Measurements from ENCODE around the gene NAA16. TPM values are rescaled to one million over a fixed set of nuclear protein-coding genes. Genes with fewer than 3 reads are reported as not detected.

Gene NAA16
- total and polyA plus RNA-seq, 5 experiments from 2014 or later = 22.6 to 95.5 (median 43.3) TPM

DNA sequence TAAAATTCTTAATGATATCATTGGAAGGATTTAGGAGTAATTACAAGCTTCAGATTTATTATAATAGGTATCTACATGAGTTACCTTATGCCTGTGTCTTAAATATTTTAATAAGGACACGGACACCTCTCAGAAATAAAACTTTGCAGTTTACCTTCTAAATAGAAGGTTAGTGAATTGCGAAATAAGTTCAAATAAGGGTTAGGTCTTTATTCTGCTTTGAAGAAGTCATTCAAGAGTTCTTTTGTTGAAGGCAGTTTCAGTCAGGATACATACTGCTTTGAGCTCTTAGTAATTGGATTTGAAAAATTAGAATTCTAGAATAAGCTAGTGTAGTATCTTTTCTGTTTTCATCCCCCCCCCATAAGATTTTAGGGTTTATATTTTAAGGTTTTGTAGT lies 53.0 kb downstream of the NAA16 start:
- Mint-ChIP-seq H3K27me3 (no peaks in the 10 kb centered on the region), H3K27ac (peak overlapping the region in 5 of 10 donors; percentile 31 to 86 (median 49)), H3K4me3 (no peak overlapping the region), H3K4me1 (peaks cover 21 to 60% (median 41%) of the 10 kb centered on the region in 4 donors), H3K9me3 (no peaks in the 10 kb centered on the region), H3K36me3 (peaks cover 17 to 94% (median 54%) of the 10 kb centered on the region in 3 donors)
- POLR2A ChIA-PET = no interaction called here
- ATAC-seq (no peak), DNase-seq (no peak)

DNA sequence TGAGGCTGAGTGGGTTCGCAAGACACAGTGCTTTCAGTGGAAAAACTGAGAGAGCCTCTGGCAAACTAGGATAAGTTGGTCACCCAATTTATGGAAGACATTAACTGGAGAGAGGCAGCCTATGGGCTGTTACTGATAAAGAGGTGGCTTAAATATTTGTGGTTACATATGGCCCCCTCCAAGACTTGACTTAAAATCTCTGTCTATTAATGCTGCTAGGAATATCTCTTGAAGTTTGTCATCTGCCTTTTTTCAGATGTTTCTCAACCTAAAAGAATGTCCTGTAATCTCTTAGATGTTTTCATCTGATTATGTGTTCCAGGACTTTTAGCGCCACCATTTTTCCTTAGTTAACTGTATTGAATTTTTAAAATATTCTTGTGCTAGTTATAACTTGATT lies 54.6 kb downstream of the NAA16 start:
- Mint-ChIP-seq H3K4me3 (no peak overlapping the region), H3K4me1 (peaks cover 16 to 52% (median 38%) of the 10 kb centered on the region in 4 donors), H3K36me3 (peaks cover 21 to 94% (median 61%) of the 10 kb centered on the region in 3 donors), H3K9me3 (no peaks in the 10 kb centered on the region), H3K27me3 (no peaks in the 10 kb centered on the region), H3K27ac (peak overlapping the region in 6 of 10 donors; percentile 9 to 79 (median 48))
- ATAC-seq (no peak), DNase-seq (no peak)
- POLR2A ChIA-PET = interaction anchor here (1.0 kb wide), 1 partner anchor 15 kb away, joined by 4 read pairs; no protein-coding TSS in a partner anchor

DNA sequence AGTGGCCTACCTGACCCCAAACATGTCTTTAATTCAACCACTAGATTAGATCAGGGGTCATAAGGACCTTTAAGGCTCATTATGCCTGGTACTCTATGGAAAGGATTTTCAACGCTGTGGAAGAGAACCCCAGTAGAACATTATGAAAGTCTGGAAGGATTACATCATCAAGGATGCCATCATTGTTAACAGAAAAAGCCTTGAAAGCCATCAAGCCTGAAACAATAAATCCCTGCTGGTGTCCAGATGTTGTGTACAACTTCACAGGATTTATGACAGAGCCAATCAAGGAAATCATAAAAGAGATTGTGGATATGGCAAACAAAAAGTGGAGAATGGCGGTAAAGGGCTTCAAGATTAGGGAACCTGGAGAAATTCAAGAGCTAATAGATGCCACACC lies 59.7 kb downstream of the NAA16 start:
- H3K4me3 Mint-ChIP-seq = no peak overlapping the region
- H3K27ac Mint-ChIP-seq = peak overlapping the region; percentile 1 to 85 (median 65)
- ATAC-seq (no peak), DNase-seq (no peak)
- no peaks in the 10 kb centered on the region for H3K27me3 Mint-ChIP-seq
- no peaks in the 10 kb centered on the region for H3K9me3 Mint-ChIP-seq
- POLR2A ChIA-PET = interaction anchor here (1.0 kb wide), 1 partner anchor 9 kb away, joined by 3 read pairs; no protein-coding TSS in a partner anchor
- peaks cover 17 to 90% (median 65%) of the 10 kb centered on the region in 3 donors for H3K36me3 Mint-ChIP-seq
- peaks cover 10 to 25% (median 16%) of the 10 kb centered on the region in 4 donors for H3K4me1 Mint-ChIP-seq

DNA sequence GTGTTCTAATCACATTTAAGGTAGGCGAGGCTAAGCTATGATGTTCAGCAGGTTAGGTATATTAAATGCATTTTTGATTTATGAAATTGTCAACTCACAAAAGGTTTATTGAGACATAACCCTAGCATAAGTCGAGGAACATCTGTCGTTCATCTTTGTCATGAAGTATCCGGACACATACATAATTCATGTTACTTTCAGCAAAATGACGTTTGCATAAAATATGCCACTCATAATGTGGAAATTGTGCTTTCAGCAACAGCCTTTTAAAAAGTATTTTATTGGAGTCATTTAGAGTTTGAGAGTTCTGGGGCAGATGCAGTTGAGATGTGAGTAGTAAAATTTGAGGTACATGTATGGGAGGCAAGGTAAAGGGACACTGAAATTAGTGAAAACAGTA lies 66.4 kb downstream of the NAA16 start:
- DNase-seq (no peak), ATAC-seq (no peak)
- Mint-ChIP-seq H3K9me3 (no peaks in the 10 kb centered on the region), H3K27ac (peak overlapping the region in 7 of 10 donors; percentile 1 to 76 (median 26)), H3K27me3 (no peaks in the 10 kb centered on the region), H3K4me1 (peaks cover 14 to 24% (median 19%) of the 10 kb centered on the region in 4 donors), H3K36me3 (peaks cover 4 to 52% (median 31%) of the 10 kb centered on the region in 3 donors), H3K4me3 (no peak overlapping the region)
- POLR2A ChIA-PET = no interaction called here

DNA sequence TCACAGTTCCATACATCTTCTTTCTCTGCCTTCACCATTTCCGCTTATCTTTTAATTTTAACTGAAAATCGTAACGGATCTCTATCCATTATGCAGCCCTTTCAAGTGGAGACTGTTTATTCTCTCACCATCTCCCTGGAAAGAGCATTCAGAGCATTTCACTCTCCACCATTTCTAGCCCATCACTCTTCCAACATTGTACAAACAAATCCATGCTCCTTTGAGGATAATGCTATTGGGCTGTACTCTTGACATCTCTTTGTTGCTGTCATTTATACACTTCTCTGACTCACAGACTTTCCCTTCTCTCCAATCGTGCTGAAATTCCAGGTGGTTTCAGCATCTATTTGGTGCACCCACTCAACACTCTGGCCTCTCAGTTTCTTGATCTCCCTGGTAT lies 71.4 kb downstream of the NAA16 start:
- H3K27me3 Mint-ChIP-seq = no peaks in the 10 kb centered on the region
- no peak overlapping the region for H3K4me3 Mint-ChIP-seq
- POLR2A ChIA-PET = interaction anchor here (0.9 kb wide), 1 partner anchor 16 kb away, joined by 3 read pairs; no protein-coding TSS in a partner anchor
- peaks cover 0 to 5% (median 0%) of the 10 kb centered on the region in 3 donors for H3K36me3 Mint-ChIP-seq
- peak overlapping the region in 3 of 10 donors; percentile 34 to 65 (median 53) for H3K27ac Mint-ChIP-seq
- no peak for DNase-seq
- H3K9me3 Mint-ChIP-seq = no peaks in the 10 kb centered on the region
- ATAC-seq = no peak
- H3K4me1 Mint-ChIP-seq = peaks cover 18 to 25% (median 22%) of the 10 kb centered on the region in 4 donors

DNA sequence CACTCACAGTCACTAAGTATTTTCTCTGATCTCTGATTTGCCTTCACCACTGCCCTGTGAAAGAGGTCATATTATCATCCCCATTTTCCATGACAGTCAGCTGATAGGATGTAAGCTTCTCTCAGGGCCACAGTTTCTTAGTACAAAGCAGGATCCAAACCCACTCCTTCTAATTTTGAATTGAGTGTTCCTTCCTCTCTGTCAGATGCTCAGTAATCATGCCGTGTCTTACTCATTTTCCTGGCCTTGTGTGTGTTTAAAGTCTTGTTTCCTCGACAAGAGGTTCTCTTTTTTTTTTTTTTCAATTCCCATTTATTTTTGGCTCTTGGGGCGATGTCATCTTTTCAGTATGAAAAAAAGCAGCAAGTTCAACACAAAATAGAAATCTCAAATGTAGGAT lies 72.3 kb downstream of the NAA16 start:
- Mint-ChIP-seq H3K27ac (peak overlapping the region in 3 of 10 donors; percentile 1 to 17 (median 8)), H3K9me3 (no peaks in the 10 kb centered on the region)
- POLR2A ChIA-PET = no interaction called here

DNA sequence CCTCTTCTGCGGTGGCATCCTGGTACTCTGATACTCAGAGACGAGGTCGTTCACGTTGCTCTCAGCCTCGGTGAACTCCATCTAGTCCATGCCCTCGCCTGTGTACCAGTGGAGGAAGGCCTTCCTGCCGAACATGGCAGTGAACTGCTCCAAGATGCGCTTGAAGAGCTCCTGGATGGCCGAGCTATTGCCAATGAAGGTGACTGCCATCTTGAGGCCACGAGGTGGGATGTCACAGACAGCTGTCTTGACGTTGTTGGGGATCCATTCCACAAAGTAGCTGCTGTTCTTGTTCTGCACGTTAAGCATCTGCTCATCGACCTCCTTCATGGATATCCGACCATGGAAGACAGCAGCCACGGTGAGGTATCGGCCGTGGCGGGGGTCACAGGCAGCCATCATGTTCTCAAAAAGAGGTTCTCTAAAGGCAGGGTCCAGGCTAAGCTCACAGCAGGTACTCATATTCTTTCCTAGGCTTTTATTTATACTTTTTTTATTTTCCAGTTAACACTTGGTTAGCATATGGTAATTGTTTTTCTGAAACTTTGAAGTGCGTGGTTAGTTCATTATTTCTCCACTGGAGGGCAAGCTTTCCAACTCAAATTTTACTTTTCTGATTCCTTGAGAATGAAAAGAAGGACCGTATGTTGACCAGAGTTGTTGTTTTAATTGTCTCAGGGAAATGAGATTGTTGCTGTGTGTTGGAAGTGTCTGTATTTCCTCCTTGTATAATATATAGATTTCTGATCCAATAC lies 73.9 kb downstream of the NAA16 start:
- peaks cover 25 to 33% (median 26%) of the 10 kb centered on the region in 4 donors for H3K4me1 Mint-ChIP-seq
- peak overlapping the region in 1 of 10 donors; percentile 56 for H3K27ac Mint-ChIP-seq
- ATAC-seq = no peak
- H3K9me3 Mint-ChIP-seq = no peaks in the 10 kb centered on the region
- no peaks in the 10 kb centered on the region for H3K27me3 Mint-ChIP-seq
- POLR2A ChIA-PET = interaction anchor here (1.0 to 1.3 kb wide), 2 partner anchors 11 to 28 kb away, joined by 3 to 5 read pairs; no protein-coding TSS in a partner anchor
- no peak overlapping the region for H3K4me3 Mint-ChIP-seq
- no peak for DNase-seq
- no peaks in the 10 kb centered on the region for H3K36me3 Mint-ChIP-seq

More for the DNA sequence above, 72.3 kb downstream of the NAA16 start:
- Mint-ChIP-seq H3K4me3 (no peak overlapping the region), H3K27me3 (no peaks in the 10 kb centered on the region), H3K4me1 (peaks cover 18 to 25% (median 21%) of the 10 kb centered on the region in 4 donors), H3K36me3 (no peaks in the 10 kb centered on the region)
- ATAC-seq (no peak), DNase-seq (no peak)

DNA sequence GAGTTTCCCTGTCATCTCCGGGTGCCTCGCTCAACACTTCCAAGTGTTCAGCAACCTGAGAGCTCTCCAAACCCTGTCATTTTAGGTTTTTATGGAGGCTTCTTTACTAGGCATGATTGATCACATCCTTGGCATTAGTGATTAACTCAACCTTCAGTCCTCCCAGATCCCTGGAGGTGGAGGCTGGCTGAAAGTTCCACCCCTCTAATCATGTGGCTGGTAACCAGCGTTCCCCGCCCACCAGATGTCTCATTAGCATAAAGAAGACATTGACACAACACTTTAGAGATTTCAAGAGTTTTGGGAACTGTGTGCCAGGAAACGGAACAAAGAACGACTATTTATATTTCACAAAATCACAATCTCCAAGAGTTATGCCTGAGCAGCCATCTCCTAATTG lies 75.1 kb downstream of the NAA16 start:
- ATAC-seq (no peak), DNase-seq (no peak)
- no peak overlapping the region for H3K4me3 Mint-ChIP-seq
- peak overlapping the region in 2 of 10 donors; percentile 27 to 79 for H3K27ac Mint-ChIP-seq
- H3K9me3 Mint-ChIP-seq = no peaks in the 10 kb centered on the region
- no peaks in the 10 kb centered on the region for H3K36me3 Mint-ChIP-seq
- POLR2A ChIA-PET = no interaction called here
- peaks cover 16 to 23% (median 17%) of the 10 kb centered on the region in 4 donors for H3K4me1 Mint-ChIP-seq
- H3K27me3 Mint-ChIP-seq = no peaks in the 10 kb centered on the region

DNA sequence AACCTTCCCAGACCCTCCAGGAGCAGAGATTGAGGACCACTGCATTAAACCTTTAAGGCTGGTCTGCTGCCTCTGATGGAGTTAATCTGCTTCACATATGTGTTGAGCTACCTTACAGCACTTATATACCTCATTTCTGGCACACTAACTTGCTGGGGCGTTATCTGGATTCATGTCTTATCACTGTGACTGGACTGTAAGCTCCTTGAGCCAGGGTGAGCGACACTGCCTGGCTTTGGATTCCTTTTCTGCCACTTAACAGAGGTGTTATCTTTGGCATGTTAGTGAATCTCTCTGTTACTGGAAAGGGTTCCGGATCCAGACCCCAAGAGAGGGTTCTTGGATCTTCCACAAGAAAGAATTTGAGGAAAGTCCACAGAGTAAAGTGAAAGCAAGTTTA lies 76.5 kb downstream of the NAA16 start:
- Mint-ChIP-seq H3K36me3 (no peaks in the 10 kb centered on the region), H3K27ac (peak overlapping the region in 5 of 10 donors; percentile 10 to 64 (median 48)), H3K4me1 (peaks cover 11 to 21% (median 14%) of the 10 kb centered on the region in 4 donors), H3K4me3 (no peak overlapping the region), H3K27me3 (no peaks in the 10 kb centered on the region), H3K9me3 (no peaks in the 10 kb centered on the region)
- DNase-seq (no peak), ATAC-seq (no peak)
- POLR2A ChIA-PET = no interaction called here

DNA sequence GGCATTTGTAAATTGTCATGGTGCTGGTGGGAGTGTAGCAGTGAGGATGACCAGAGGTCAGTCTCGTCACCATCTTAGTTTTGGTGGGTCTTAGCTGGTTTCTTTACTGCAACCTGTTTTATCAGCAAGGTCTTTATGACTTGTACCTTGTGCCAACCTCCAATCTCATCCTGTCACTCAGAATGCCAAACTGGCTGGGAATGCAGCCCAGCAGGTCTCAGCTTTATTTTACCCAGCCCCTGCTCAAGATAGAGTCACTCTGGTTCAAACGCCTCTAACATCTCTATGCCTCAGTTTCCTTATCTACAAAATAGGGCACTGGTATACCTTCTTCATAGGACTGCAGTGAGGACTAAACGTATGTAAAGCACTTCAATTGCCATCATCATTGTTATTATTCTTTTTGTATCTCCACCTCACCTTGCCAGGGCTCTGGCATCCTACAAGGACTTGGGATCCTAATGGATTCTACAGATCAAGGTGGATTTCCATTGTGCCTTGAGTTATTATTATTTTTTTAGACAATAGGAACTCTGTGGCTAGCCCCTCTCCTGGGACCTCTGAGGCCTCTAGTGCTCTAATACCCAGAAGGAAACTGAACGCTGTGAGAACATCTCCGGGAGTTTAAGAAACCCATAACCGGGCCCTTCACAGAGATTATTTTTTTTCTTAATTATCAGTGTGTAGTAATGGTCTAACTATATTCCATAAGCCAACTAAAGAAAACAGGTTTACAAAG lies 77.2 kb downstream of the NAA16 start:
- Mint-ChIP-seq H3K36me3 (no peaks in the 10 kb centered on the region), H3K9me3 (no peaks in the 10 kb centered on the region), H3K4me3 (no peak overlapping the region), H3K27ac (peak overlapping the region in 6 of 10 donors; percentile 34 to 90 (median 56)), H3K4me1 (peaks cover 10 to 21% (median 13%) of the 10 kb centered on the region in 4 donors), H3K27me3 (no peaks in the 10 kb centered on the region)
- DNase-seq (no peak), ATAC-seq (no peak)
- POLR2A ChIA-PET = no interaction called here

DNA sequence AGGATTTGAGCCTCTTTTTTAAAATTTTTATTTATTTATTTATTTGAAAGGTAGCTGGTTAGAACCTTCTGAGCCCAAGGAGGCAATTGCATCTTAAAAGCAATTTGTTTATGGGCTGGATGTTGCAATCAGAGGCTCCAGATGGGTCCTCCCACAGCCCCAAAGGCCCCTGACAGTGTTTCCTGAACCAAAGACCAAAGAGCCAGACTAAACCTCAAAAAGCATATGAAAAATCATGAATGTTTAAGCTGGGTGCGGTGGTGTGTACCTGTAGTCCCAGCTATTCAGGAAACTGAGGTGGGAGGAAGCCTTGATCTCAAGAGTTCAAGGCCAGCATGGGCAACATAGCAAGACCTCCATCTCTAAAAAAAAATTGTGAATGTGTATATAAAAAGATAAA lies 78.5 kb downstream of the NAA16 start:
- Mint-ChIP-seq H3K27ac (peak overlapping the region in 4 of 10 donors; percentile 10 to 64 (median 42)), H3K4me3 (peak overlapping the region in 1 of 10 donors; percentile 55), H3K9me3 (no peaks in the 10 kb centered on the region), H3K4me1 (peaks cover 8 to 21% (median 11%) of the 10 kb centered on the region in 4 donors), H3K36me3 (no peaks in the 10 kb centered on the region), H3K27me3 (peaks cover 0 to 2% (median 0%) of the 10 kb centered on the region in 5 donors)
- ATAC-seq (peak; percentile 53 to 76), DNase-seq (peak in 3 of 10 donors; percentile 2 to 34 (median 31))
- POLR2A ChIA-PET = interaction anchor here (1.2 kb wide), 1 partner anchor 67 kb away, joined by 3 read pairs; the partner anchor contains the start of gene RGCC

DNA sequence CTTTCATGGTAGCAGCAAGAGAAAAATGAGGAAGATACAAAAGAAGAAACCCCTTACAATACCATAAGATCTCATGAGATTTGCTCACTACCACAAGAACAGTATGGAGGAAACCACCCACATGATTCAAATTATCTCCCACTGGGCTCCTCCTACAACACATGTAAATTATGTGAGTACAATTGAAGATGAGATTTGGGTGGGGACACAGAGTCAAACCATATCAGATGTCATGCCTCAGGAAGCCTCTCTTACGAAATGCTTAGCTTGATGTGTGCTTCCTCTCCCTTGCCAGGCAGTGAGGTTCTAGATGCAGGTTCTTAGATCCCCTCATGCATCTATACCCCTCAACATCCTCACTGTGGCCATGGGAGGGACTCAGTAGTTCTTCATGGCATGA lies 83.1 kb downstream of the NAA16 start:
- no peak overlapping the region for H3K27ac Mint-ChIP-seq
- DNase-seq (no peak), ATAC-seq (no peak)
- H3K4me3 Mint-ChIP-seq = no peak overlapping the region
- peaks cover 3 to 11% (median 8%) of the 10 kb centered on the region in 4 donors for H3K4me1 Mint-ChIP-seq
- no peaks in the 10 kb centered on the region for H3K9me3 Mint-ChIP-seq
- H3K27me3 Mint-ChIP-seq = peaks cover 0 to 2% (median 0%) of the 10 kb centered on the region in 5 donors
- POLR2A ChIA-PET = no interaction called here
- H3K36me3 Mint-ChIP-seq = no peaks in the 10 kb centered on the region

All from naive thymus-derived CD8-positive, alpha-beta T cell (primary cell).